HepG2 (cell line): ENCODE measurements around the gene THAP9. TPM values are rescaled to one million over a fixed set of nuclear protein-coding genes. Genes with fewer than 3 reads are reported as not detected.

Source experiments
- ATAC-seq: fragments of 200-7000 bp; cut with Tn5 transposase; 3 replicates; pipeline ENCODE4 v1.9.1; 2020; ENCODE audit warnings: mild to moderate bottlenecking, moderate library complexity
- BruUV-seq: library from RNA; stranded (reverse); fragments of 400-500 nt; replicated peaks from 2 replicates; lab custom pipeline; 2021; lab: Mats Ljungman, UMichigan
- CTCF ChIA-PET: fragments of 300-600 bp; formaldehyde crosslinking; extraction: SDS; loops from one replicate; lab custom pipeline; 2021; ENCODE audit warnings: low total read pairs, inconsistent platforms, low intra/inter-chr PET ratio; lab: Yijun Ruan, JAX
- POLR2A ChIA-PET: fragments of 350-600 bp; sonication (Branson Sonifier 250); formaldehyde crosslinking; loops from one replicate; lab custom pipeline; 2020; ENCODE audit warnings: antibody characterized with exemption, inconsistent platforms; lab: Yijun Ruan, JAX
- DNase-seq: peaks from one replicate; pipeline ENCODE4 v3.0.0-alpha.2; 2015; ENCODE audit warnings: low spot score
- FAIRE-seq: peaks from 3 replicates; lab custom pipeline; 2011; peaks lifted over from hg19 to GRCh38; lab: Jason Lieb, UNC
- H2AFZ ChIP-seq: one replicate; pipeline ENCODE4 v1.6.1; 2011; ENCODE audit warnings: low read length, inconsistent platforms
- H3K27ac ChIP-seq: fragments of 300-600 bp; 3 replicates; pipeline ENCODE4 v1.8.0; 2011; ENCODE audit warnings: mixed run types, mild to moderate bottlenecking, mixed read lengths, low read length, inconsistent platforms; ENCODE audit not compliant: insufficient read depth; ENCODE audit errors: extremely low read length
- H3K27me3 ChIP-seq, 2 experiments: fragments of 200-600 bp in 1 of 2; 2 replicates in 1 of 2; 3 replicates in 1 of 2; pipeline versions ENCODE4 v1.6.0 to v1.8.0; 2011; ENCODE audit warnings: low read length in 2 of 2, mild to moderate bottlenecking in 2 of 2, moderate library complexity in 2 of 2, inconsistent platforms in 1 of 2; ENCODE audit not compliant: insufficient read depth in 2 of 2, control insufficient read depth in 1 of 2
- H3K36me3 ChIP-seq, 2 experiments: fragments of 200-600 bp in 1 of 2; replicated peaks in 1 of 2; 2 replicates in 1 of 2; 3 replicates in 1 of 2; pipeline versions ENCODE4 v1.5.1 to v1.8.0; 2011; ENCODE audit warnings: low read length in 2 of 2, inconsistent platforms in 1 of 2; ENCODE audit not compliant: insufficient read depth in 2 of 2, control insufficient read depth in 1 of 2
- H3K4me1 ChIP-seq: 2 replicates; pipeline ENCODE4 v1.5.1; 2012; ENCODE audit warnings: low read length, inconsistent platforms; ENCODE audit not compliant: insufficient read depth
- H3K4me2 ChIP-seq: 2 replicates; pipeline ENCODE4 v1.6.0; 2011; ENCODE audit warnings: low read depth, low read length, inconsistent platforms
- H3K4me3 ChIP-seq, 3 experiments: fragments of 200-600 bp in 1 of 3; sonication (generic), shearing (Covaris generic) in 1 of 3; replicated peaks in 1 of 3; 2 replicates each; pipeline ENCODE4 v1.5.1; 2011 to 2016; ENCODE audit warnings: low read length in 3 of 3, inconsistent platforms in 2 of 3, low read depth in 2 of 3, mild to moderate bottlenecking in 2 of 3, control low read depth in 1 of 3, mixed read lengths in 1 of 3; ENCODE audit not compliant: insufficient read depth in 1 of 3
- H3K79me2 ChIP-seq: one replicate; pipeline ENCODE4 v1.6.1; 2011; ENCODE audit warnings: low read length, inconsistent platforms; ENCODE audit not compliant: insufficient read depth
- H3K9ac ChIP-seq: 2 replicates; pipeline ENCODE4 v1.6.0; 2011; ENCODE audit warnings: mild to moderate bottlenecking, low read depth, low read length, inconsistent platforms; ENCODE audit not compliant: insufficient read depth
- H3K9me3 ChIP-seq: 2 replicates; pipeline ENCODE4 v1.5.1; 2012; ENCODE audit warnings: mild to moderate bottlenecking, low read length
- H4K20me1 ChIP-seq: 2 replicates; pipeline ENCODE4 v1.6.0; 2011; ENCODE audit warnings: inconsistent platforms, mild to moderate bottlenecking, low read length, moderate library complexity; ENCODE audit not compliant: insufficient read depth
- FOXA3 ChIP-seq: IDR thresholded peaks from 2 replicates; pipeline ENCODE4 v1.6.1; 2016; ENCODE audit warnings: missing genetic modification reagents, missing compliant biosample characterization
- FOXO1 ChIP-seq: sonication (generic); formaldehyde crosslinking; IDR thresholded peaks from 2 replicates; pipeline ENCODE4 v1.4.0; 2020; ENCODE audit warnings: missing genetic modification reagents
- HNF1B ChIP-seq: sonication (generic); formaldehyde crosslinking; IDR thresholded peaks from 2 replicates; pipeline ENCODE4 v1.5.1; 2020; ENCODE audit warnings: mild to moderate bottlenecking, moderate library complexity, missing genetic modification reagents
- IRF2 ChIP-seq: IDR thresholded peaks from 2 replicates; pipeline ENCODE4 v1.6.1; 2018; ENCODE audit warnings: missing genetic modification reagents, missing compliant biosample characterization
- MIER3 ChIP-seq: IDR thresholded peaks from 2 replicates; pipeline ENCODE4 v1.6.1; 2016; ENCODE audit warnings: missing compliant biosample characterization, borderline replicate concordance
- MNT ChIP-seq: fragments of 450-650 bp; IDR thresholded peaks from 2 replicates; pipeline ENCODE4 v1.6.1; 2016
- MXD3 ChIP-seq: IDR thresholded peaks from 2 replicates; pipeline ENCODE4 v1.6.1; 2016; ENCODE audit warnings: mild to moderate bottlenecking, missing biosample characterization, missing genetic modification reagents
- MZF1 ChIP-seq: sonication (generic); formaldehyde crosslinking; IDR thresholded peaks from 2 replicates; pipeline ENCODE4 v1.8.1; 2023; ENCODE audit warnings: mild to moderate bottlenecking, missing genetic modification reagents, borderline replicate concordance
- NRL ChIP-seq: sonication (generic); formaldehyde crosslinking; IDR thresholded peaks from 2 replicates; pipeline ENCODE4 v1.5.0; 2020; ENCODE audit warnings: missing genetic modification reagents, mild to moderate bottlenecking, moderate library complexity, borderline replicate concordance
- PREB ChIP-seq: sonication (generic); formaldehyde crosslinking; IDR thresholded peaks from 2 replicates; pipeline ENCODE4 v1.4.0; 2020; ENCODE audit warnings: missing genetic modification reagents
- SRY ChIP-seq: sonication (generic); formaldehyde crosslinking; IDR thresholded peaks from 2 replicates; pipeline ENCODE4 v1.8.0; 2022; ENCODE audit warnings: mild to moderate bottlenecking, missing genetic modification reagents
- TBP ChIP-seq: sonication (generic); formaldehyde crosslinking; IDR thresholded peaks from 2 replicates; pipeline ENCODE4 v1.5.0; 2020; ENCODE audit warnings: missing genetic modification reagents
- ZNF580 ChIP-seq: IDR thresholded peaks from 2 replicates; pipeline ENCODE4 v1.6.1; 2016; ENCODE audit warnings: low read depth, borderline replicate concordance
- ZNF619 ChIP-seq: sonication (generic); formaldehyde crosslinking; IDR thresholded peaks from 2 replicates; pipeline ENCODE4 v1.4.0; 2020; ENCODE audit warnings: mild to moderate bottlenecking, missing genetic modification reagents
- ZNF746 ChIP-seq: sonication (generic); formaldehyde crosslinking; IDR thresholded peaks from 2 replicates; pipeline ENCODE4 v1.8.0; 2022; ENCODE audit warnings: mild to moderate bottlenecking, missing genetic modification reagents
- WGBS: methylation state at CpG from one replicate; pipeline ENCODE4 v1.1.6; 2017; ENCODE audit warnings: low lambda C conversion rate; 5-methylcytosine and 5-hydroxymethylcytosine counted together
- in situ Hi-C: cut with HindIII; loops from 2 replicates; pipeline ENCODE4 v1.10.0; 2017; ENCODE audit warnings: low pct_unique_long_range_greater_than_20kb; ENCODE audit not compliant: extremely low pct_ligation_motif_present
- intact Hi-C: fragments of 100-400 bp; cut with micrococcal nuclease; formaldehyde crosslinking; loops from one replicate; pipeline ENCODE4 v1.10.0; 2022; ENCODE audit not compliant: unreplicated experiment
- polyA plus RNA-seq, 8 experiments: library from polyadenylated mRNA; depleted of rRNA in 3 of 8; stranded (reverse) in 7 of 8; unstranded in 1 of 8; fragments of >200 nt; fragmentation: Illumina TruSeq in 4 of 8; extraction: Trizol in 4 of 8; gene quantifications; 2 replicates each; pipeline versions ENCODE4 v1.2.1 to v1.2.3, GENCODE V29; 2011 to 2016; ENCODE audit warnings: low read depth in 4 of 8, missing spikeins in 1 of 8, mixed read lengths in 1 of 8; ENCODE audit not compliant: insufficient read depth in 1 of 8
- total RNA-seq, 5 experiments: library from RNA; depleted of rRNA; stranded (reverse); fragments of >200 nt; fragmentation: Illumina TruSeq; extraction: Trizol; gene quantifications; 2 replicates each; pipeline ENCODE4 v1.2.3, GENCODE V29; 2016; ENCODE audit warnings: low read depth in 1 of 5

The THAP9 gene
- total and polyA plus RNA-seq, 2 of the 13 experiments (the other 11 are each of a cell fraction or from before 2014, with no cell fraction given), result 6.0 to 7.2 TPM

GRCh38 chr4:82951196-82951595 lies 50.7 kb downstream of the THAP9 start:
- no peak for TF ChIP-seq ZNF619 (CRISPR knock-in tag)
- TF ChIP-seq PREB, result no peak
- TF ChIP-seq ZNF580, result no peak
- TF ChIP-seq NRL (CRISPR knock-in tag), result no peak
- no peak for TF ChIP-seq MIER3 (CRISPR knock-in tag)
- no peak for TF ChIP-seq HNF1B
- no peak for TF ChIP-seq FOXO1 (CRISPR knock-in tag)
- TF ChIP-seq SRY (CRISPR knock-in tag), result no peak
- no peak for TF ChIP-seq TBP (CRISPR knock-in tag)
- no peak for TF ChIP-seq MXD3 (CRISPR knock-in tag)
- TF ChIP-seq MNT, result no peak
- no peak for TF ChIP-seq ZNF746 (CRISPR knock-in tag)
- no peak for TF ChIP-seq IRF2 (CRISPR knock-in tag)
- TF ChIP-seq MZF1 (CRISPR knock-in tag), result no peak
- no peak for TF ChIP-seq FOXA3 (CRISPR knock-in tag)
- ATAC-seq (no peak), DNase-seq (no peak), FAIRE-seq (no peak)
- H3K27me3 ChIP-seq, result no peaks in the 10 kb centered on the region
- intact Hi-C loops (no loop called here), in situ Hi-C loops (no loop called here)
- BruUV-seq, result no TSS peak
- no peaks in the 10 kb centered on the region for H3K9me3 ChIP-seq
- 99% methylated on average over 2 of the region's 2 CpGs for WGBS
- no peak overlapping the region for H3K4me2 ChIP-seq
- peaks cover 4% of the 10 kb centered on the region for H3K79me2 ChIP-seq
- no peaks in the 10 kb centered on the region for H4K20me1 ChIP-seq
- peaks cover 1 to 32% of the 10 kb centered on the region in 2 experiments; a peak in 3 of 5 replicates for H3K36me3 ChIP-seq
- H3K4me3 ChIP-seq, result no peak overlapping the region
- no peak overlapping the region for H3K27ac ChIP-seq
- no peaks in the 10 kb centered on the region for H3K4me1 ChIP-seq
- H2AFZ ChIP-seq, result no peak overlapping the region
- ChIA-PET CTCF (no interaction called here), POLR2A (no interaction called here)
- H3K9ac ChIP-seq, result no peak overlapping the region
